Hematopoietic multipotent progenitor cell treated with erythropoietin and hydrocortisone succinate and interleukin-3 and kit ligand, for 15 days (in vitro differentiated cells): ENCODE results near the gene SERPINB13.
"Not testable (repeated sequence)": the region's sequence is repeated elsewhere in the genome, so short reads cannot be mapped to it uniquely, and the experiment has no call there.

Experiments
- DNase-seq: peaks from one replicate; pipeline ENCODE4 v3.0.0-alpha.2; 2015; ENCODE audit warnings: low spot score

The SERPINB13 gene

DNA sequence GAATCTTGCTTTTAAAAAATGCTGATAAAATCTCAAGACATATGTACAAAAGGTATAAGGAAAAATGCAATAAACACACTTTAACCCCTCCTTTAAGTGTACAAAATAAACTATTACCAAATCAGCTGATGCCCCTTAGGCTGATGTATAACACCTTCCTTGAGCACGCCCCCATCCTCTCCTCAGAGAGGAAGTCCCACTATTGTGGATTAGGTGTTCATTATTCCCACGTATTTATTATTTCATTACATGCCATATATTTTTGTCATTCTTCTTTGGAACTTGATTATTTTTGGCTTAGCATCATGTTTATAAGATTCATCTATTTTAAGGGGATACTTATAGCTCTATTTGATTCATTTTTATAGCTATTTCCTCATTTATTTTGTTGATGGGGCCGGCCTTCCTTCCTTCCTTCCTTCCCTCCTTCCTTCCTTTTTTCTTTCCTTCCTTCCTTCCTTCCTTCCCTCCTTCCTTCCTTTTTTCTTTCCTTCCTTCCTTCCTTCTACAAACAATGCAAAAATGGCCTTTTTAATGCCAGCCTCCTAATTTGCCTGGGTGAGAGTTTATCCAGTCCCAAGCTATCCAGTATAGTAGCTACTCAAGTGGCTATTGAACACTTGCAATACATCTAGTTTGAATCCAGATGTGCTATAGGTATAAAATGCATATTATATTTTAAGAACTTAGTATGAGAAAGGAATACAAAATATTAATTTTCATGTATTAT is 4.0 kb downstream of the SERPINB13 start:
- DNase-seq, result no peak

DNA sequence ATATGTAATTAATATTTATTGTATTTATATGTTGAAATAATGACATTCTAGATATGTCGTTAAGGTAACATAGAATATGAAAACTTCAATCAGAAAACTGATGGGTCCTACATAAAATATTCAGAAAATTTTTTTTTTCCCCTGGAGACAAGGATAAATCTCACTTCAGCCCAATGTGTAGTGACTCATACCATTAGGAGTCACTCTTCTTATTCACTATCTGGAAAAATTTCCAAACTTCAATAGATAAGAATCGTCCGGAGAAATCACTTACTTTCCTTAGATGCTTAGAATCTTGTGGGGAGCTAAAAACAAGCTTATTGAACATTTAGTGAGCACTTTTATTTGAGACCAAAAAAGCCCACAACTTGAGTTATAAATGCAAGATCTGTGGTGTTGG is 4.6 kb downstream of the SERPINB13 start:
- no peak for DNase-seq

DNA sequence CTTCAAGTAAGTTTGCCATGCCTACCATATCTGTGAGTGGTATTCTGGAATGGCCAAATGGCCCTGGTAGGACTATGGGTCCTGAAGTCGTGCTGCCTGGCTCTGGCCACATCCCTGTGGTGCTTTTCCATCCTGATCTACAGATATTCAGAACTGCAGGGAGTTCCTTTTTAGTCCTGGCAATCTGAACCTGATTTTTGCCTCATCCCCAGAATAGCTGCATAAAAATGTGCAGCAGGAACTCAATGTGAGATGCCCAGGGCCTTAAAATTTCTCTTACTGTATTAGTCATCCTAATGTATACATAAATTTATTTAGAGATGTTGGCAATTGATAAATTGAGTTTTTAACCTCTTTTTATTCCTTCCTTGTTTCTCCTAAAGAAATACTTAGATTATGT is 5.3 kb downstream of the SERPINB13 start:
- no peak for DNase-seq

DNA sequence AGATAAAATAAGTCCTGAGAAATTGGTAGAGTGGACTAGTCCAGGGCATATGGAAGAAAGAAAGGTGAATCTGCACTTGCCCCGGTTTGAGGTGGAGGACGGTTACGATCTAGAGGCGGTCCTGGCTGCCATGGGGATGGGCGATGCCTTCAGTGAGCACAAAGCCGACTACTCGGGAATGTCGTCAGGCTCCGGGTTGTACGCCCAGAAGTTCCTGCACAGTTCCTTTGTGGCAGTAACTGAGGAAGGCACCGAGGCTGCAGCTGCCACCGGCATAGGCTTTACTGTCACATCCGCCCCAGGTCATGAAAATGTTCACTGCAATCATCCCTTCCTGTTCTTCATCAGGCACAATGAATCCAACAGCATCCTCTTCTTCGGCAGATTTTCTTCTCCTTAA is 9.8 kb downstream of the SERPINB13 start:
- DNase-seq, result no peak

DNA sequence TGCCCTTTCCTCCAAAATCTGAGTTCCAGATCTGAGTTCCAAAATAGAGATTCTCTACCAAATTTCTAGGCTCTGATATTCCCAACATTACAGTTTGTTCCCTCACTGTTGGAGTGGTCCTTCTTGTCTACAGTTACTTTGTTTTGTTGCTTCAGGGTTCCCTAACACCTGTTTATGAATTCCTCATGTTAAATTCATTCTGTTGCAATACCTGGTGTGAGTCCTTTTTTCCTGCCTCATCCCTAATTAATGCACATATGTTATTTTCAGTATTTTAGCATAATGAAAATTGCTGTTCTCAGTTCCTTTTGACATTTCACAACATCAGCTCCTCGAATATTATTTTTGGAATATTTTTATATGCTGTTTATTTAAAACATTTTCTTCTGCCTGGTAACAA is 16.2 kb downstream of the SERPINB13 start:
- DNase-seq, result no peak

DNA sequence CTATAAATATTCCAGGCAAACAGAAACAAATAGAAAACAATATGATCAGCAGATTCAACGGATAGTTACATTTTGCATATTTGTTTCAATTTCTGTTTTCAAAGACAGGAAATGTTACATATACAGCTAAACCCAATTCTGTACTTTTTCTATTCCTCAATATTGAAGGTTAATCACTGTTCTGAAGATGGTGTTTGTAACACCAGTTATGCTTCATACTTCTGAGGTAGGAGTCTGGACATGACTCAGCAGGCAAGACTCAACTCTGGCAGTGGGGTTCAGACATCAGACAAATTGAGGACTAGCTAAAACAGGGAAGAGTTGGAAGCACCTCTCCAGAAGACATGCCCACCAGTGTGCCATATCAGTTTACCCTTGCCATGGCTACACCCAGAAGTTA is 16.6 kb downstream of the SERPINB13 start:
- DNase-seq, result no peak

DNA sequence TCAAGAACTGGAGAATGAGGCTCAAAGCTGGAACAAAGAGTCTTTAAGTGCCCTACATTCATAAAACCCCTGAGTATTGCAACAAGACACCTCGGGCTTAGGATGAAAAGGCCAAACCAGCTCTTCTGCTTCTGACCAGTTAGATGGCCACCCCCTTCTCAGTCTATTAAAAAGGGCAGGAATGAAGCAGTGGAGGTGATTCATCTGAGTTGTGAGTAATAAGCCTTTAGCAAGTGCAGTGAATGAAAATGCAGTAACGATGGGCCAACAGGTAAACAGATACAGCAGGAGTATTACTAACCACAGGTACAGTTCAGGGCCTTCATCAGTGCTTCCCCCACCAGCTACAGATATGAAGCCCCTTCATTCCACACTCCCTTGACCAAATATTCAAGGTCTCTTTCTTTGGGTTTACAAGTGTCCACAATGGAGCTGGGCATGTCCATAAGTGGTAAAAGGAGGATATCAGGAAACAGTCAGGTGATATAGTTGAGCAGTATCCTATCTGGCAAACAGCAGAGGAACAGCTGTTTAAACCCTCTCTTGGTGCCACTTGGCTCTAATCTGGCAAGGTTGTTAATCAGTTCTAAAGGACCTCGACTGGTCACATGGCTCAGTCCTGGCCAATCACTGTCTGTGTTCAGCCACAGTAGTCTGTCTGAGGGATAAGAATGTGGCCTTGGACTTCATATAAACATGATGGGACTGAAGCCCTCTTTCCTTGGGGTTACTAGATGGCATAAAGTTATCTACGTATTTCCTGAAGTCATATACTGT is 17.8 kb downstream of the SERPINB13 start:
- DNase-seq, result no peak

DNA sequence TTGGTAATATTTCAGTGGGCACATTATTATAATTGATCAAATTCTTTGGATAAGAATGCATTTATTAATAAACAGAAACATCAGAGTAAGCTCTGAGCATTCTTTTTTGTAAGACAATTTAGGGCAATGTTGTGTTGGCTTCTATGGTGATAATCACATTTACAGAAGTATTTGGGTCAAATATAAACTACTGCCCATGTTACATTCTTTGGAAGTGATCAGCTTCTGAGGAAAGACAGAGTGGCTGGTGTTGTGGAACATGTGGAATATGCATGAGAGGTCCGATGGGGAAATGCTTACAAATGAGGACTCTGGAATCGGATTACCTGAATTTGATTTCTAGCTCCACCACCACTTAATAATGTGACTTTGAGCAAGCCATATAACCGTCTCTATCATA is 19.4 kb downstream of the SERPINB13 start:
- no peak for DNase-seq

DNA sequence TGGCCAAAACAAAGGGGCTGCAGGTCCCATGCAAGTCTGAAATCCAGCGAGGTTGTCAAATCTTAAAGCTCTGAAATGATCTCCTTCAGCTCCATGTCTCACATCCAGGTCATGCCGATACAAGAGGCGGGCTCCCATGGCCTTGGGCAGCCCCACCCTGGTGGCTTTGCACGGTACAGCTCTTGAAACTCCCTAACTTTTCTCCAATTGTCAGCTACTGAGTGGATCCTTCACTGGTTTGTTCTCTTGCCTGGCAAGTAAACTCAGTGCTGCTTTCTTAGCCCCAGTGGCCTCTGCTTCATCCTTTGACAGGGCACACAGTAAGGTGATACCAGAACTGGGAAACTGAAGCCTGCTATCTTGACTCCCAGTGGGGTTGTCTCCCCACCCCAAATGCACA is 26.3 kb downstream of the SERPINB13 start:
- no peak for DNase-seq

DNA sequence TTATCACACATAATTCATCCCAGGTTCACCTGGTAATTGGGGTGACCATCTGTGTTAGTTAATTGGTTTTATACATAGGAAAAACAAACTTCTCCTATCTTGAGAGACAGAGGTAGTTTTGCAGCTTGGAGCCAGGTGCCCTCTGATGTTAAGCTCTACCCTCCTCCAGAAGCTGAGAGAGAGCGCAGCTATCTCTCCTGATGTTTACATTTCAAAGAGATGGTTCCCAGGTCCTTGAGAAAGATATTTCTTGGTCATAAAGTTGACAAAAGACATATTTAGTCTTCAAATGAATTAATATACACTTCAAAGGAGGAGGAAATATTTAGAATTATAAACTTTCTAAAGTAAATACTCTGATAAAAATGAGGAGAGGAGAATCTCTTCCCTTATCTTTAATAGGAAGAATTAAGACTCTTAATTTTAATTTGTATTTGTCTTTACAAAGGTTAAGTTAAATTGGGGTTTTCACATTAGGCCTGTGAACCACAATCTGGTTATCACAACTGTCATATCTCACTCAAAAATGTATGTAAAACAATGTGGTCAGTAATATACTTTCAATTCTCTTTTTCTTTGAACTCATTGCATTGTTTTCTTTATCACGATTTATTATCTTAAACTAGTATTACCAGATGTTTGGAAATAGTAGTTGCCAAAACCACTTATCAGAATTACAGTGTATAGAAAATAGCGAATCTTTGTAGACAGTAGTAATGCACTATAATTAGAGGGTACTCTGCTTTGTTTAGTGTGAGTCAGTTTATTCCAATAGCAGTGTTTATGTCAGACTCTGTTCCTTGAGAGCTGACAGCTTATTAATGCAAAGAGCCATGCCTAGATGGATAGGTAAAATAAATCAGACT is 30.1 kb downstream of the SERPINB13 start:
- no peak for DNase-seq

DNA sequence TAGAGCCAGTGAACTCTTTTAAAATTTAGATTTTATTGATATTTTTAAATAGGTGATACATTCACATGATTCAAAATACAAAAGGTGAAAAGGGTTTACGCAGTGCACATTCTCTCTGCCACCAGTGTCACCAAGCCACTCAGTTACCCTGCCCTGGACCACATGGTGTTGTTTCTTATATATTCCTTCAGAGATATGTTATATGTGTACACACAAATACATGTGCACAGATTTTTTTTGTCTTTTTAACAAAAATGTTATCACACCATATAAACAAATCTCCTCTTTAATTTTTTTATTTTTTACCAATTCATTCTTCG is 30.7 kb downstream of the SERPINB13 start:
- DNase-seq, result no peak

DNA sequence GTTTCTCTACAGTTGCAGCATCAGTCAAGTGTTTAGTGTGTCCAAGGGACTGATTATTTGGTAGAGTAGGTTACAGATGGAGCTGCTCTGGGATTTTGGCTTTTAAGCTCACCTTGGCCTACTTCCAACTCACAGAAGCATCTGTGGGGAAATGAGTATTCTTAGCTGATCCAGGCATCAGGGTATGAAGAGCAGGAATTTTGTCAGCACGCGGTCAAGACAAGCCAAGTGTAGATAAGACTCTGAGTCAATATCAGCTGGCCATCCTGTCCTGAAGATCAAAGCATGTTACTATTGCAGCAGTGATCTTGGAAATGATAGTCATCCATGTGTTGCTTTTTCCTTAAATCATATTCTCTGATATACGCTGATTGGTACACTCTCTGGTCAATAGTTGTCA is 32.5 kb downstream of the SERPINB13 start:
- DNase-seq, result no peak

DNA sequence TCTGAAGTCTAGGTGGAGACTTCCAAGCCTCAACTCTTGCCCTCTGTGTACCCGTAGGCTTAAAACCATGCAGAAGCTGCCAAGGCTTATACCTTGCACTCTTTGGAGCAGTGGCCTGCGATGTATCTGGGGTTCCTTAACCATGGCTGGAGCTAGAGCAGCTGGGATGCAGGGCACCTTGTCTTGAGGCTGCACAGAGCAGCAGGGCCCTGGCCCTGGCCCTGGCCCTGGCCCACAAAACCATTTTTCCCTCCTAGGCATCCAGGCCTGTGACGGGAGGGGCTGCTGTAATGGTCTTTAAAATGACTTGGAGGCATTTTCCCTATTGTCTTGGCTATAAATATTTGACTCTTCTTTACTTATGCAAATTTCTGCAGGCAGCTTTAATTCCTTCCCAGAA is 37.7 kb downstream of the SERPINB13 start:
- DNase-seq, result no peak

DNA sequence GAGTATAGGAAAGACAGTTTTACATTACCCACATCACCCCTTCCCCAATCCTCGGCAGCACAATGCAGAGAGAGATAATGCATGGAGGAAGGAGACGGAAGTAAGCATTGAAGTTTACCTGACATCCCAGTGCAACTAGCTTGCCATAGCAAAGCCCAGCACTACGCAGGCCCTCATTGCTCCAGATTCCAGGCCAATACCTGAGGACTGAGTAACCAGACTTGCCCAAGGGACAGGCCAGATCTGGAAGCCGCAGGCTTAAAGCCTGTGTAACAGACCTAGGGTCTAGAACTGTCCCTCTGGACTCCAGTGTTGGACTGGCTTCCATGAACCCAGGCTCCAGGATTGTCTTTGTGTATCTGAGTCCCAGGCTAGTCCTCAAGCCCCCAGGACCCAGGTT is 39.3 kb downstream of the SERPINB13 start:
- no peak for DNase-seq

DNA sequence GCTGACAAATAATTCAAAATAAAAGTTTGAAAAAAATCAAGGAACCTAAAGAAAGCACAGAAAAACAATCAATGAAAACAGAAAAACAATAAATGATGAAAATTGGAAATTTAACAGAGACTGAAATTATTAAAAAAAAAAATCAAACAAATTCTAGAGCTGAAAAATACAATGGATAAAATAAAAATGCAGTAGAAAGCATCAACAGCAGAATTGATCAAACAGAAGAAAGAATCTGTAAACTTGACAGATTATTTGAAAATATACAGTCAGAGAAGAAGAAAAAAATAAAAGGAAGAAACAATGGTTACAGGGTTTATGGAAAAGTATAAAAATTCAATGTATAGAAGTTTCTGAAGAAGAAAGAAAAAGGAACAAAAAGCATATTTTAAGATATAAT is 40.7 kb downstream of the SERPINB13 start:
- DNase-seq, result no peak

DNA sequence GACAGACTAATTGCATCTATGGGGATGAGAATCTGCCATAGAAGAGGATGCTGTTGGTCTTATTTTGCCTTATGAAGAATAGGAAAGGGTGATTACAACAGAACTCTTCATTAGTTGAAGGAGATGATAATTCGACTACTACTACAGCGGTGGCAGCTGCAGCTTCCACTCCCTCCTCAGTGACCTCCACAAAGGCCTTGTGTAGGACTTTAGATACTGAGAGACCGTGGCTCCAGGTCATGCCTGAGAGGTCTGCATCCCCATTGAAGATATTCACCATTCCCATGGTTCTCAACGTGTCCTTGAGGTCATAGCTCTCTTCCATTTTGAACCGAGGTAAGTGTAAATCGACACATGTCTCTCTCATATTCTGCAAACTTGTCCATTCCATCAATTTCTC is 50.6 kb downstream of the SERPINB13 start:
- no peak for DNase-seq

DNA sequence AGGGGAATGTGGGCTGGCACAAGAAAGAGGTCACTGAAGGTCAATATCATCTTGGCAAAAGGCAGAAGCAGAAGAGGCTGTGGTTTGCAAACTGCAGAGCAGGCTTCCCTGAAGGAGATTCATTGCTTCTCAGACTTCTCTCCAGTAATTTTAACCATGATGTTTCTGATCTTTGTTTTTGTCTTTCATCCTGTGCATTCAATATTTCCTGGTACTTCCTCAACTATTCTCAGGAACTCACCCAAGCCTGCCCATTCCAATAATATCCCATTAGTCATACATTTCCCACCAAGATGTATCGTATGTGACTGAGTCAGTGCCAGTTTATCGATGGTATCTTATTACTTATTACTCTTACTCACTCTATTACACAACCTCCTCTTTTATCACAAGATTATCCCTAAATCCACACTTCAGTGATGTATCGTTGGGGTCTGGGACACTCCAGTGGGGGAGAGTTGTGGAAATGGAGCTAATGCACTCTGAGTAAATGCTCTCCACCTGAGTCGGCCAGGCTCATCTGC is 54.1 kb downstream of the SERPINB13 start:
- DNase-seq, result not testable (repeated sequence)

DNA sequence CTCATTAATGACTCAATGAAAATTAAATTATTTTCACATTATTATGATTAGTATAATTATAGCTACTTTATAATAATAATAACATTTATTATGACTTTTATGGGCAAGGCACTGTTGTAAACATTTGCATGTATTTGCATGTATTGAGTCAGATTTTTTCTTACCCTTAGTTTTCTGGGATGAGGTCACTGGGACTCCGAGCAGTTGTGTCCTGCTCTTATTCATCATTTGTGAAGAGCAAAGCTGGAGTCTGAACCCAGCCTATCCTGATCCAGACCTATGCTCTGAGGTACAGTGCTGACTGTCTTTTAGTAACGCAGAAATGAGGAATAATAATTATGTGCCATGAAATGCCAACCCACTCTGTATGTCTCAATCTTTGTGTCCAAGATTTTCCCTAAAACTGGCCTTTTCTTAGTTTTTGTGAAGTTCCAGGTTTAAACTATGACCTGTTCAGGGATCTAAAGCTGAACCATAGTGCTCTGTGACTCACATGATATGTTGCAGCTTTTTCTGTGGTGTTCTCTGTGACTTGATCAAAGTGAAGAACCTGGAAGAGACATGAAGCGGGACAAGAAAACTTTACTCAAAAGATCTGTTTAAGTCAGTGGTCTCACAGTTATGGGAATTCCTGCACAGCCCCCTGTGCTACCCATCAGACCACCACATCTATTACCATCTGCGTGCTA is 55.7 kb downstream of the SERPINB13 start:
- not testable (repeated sequence) for DNase-seq

DNA sequence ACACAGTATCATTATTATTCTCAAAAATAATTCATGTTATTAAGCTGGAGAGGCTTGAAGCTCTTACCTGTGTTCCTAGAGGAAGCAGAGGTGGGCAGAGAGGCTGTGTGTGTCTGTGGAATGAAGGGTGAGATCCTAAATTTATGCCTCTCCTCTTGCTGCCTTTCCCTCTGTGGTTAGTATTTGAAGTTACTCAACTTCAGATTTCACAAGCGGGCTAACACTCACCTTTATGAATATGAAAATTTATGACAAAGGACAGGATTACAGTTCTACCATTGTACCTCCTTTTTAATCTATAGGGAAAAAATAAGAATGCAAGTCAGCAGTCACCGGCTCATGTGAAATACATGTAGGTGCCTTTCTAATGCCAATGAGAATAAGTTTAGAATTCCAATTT is 57.0 kb downstream of the SERPINB13 start, which contains the start of gene SERPINB4:
Gene SERPINB4 (minus strand): TSS at position 115 of the 400 bp plus-strand sequence. CDS start 679 bp downstream, outside the sequence.
- not testable (repeated sequence) for DNase-seq

DNA sequence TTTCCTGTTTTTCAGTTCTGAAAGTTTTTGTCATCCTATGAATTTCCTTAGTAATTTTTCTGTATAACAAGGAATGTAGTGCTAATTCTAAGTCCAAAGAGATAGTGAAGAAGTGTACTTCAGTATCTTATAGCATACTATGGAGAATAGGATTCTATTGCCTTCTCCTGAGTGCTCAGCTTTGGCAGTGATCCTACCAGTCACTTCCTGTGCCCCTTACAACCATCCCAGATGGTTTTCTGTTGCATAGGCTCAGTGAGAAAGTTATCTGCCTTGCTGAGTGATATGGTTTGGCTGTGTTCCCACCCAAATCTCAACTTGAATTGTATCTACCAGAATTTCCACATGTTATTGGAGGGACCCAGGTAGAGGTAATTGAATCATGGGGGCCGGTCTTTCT is 57.6 kb downstream of the SERPINB13 start:
- not testable (repeated sequence) for DNase-seq

DNA sequence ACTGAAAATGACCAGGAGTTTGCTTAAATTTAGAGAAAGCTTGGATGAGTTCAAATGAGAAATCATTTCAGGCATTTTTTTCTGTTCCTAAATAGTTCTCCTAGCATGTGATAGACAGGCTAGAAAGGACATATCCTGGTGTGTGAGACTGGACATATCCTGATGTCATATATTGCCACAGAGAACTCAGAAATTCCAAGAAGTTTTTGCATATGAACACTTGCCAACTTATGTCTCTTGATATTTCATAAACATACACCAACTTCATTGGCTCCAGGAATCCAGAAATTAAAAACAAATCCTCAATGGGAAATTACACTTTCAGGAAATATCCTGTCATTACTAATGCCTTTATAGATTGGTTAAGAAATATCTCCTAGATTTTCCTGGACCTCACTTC is 59.8 kb downstream of the SERPINB13 start:
- DNase-seq, result no peak

DNA sequence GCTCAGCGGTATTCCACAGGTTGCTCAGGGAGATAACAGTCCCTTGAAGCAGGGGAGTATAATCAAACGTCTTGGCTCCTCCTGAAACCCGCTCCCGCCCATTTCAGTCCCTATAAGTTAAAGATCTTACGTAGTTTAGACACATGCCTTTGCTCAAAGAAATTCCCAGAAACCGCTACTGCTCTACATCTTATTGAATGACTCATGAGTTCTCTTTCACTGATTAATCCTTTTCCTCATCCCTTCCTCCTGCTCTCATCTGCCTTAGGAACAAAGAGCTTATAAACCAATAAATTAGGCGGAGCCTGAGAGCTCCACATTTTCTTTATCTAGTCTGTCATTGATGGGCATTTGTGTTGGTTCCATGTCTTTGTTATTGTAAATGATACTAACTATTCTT is 61.1 kb downstream of the SERPINB13 start:
- DNase-seq, result no peak
